Measurements from ENCODE around the gene KDM5A. TPM values are rescaled to one million over a fixed set of nuclear protein-coding genes. Genes with fewer than 3 reads are reported as not detected.
"Not testable (repeated sequence)": the region's sequence is repeated elsewhere in the genome, so short reads cannot be mapped to it uniquely, and the experiment has no call there.

The KDM5A gene
- total RNA-seq, 4 donors from 2014 or later: 18.1 to 43.5 (median 25.5) TPM

DNA sequence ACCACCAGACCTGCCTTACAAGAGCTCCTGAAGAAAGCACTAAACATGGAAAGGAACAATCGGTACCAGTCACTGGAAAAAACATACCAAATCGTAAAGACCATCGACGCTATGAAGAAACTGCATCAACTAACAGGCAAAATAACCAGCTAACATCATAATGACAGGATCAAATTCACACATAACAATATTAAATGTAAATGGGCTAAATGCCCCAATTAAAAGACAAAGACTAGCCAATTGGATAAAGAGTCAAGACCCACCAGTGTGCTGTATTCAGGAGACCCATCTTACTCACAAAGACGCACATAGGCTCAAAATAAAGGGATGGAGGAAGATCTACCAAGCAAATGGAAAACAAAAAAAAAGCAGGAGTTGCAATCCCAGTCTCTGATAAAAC, 89.6 kb downstream of the KDM5A start:
- H3K27me3 ChIP-seq; intact Hi-C loops (cut with DNase I; ENCODE audit: low total_unique reads); ATAC-seq; DNase-seq; in situ Hi-C loops (cut with MboI; ENCODE audit: low sequenced_read_pairs in 4 of 4); H3K27ac ChIP-seq; H3K9me3 ChIP-seq; H3K4me1 ChIP-seq; H3K4me3 ChIP-seq: not testable (repeated sequence)
- H3K36me3 ChIP-seq: peaks cover 6 to 38% of the 10 kb centered on the region in 2 donors

DNA sequence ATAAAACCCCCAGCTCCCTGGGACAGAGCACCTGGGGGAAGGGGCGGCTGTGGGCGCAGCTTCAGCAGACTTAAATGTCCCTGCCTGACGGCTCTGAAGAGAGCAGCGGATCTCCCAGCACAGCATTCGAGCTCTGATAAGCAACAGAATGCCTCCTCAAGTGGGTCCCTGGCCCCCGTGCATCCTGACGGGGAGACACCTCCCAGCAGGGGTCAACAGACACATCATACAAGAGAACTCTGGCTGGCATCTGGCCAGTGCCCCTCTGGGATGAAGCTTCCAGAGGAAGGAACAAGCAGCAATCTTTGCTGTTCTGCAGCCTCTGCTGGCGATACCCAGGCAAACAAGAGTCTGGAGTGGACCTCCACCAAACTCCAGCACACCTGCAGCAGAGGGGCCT, 91.1 kb downstream of the KDM5A start:
- H3K9me3 ChIP-seq; ATAC-seq; DNase-seq; intact Hi-C loops (cut with DNase I; ENCODE audit: low total_unique reads); H3K4me1 ChIP-seq; H3K27ac ChIP-seq; in situ Hi-C loops (cut with MboI; ENCODE audit: low sequenced_read_pairs in 4 of 4); H3K4me3 ChIP-seq; H3K27me3 ChIP-seq: not testable (repeated sequence)
- H3K36me3 ChIP-seq: peaks cover 7 to 45% of the 10 kb centered on the region in 2 donors

DNA sequence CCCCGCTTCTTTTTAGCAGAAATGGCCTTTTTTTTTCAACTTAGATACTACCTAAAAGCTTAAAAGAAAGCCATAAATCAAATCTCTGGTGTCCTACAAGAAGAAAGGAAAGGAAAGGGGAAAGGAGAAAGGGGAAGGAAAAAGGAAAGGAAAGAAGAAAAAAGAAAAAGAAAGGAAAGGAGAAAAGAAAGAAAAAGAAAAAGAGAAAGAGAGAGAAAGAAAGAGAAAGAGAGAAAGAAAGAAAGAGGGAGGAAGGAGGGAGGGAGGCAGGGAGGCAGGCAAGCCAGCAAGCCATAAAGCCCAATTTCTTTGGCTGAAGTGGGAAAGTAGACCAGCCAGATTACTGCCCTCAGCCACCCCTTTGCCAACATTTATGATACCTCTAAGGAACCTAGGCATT, 94.0 kb downstream of the KDM5A start:
- peaks cover 7 to 70% of the 10 kb centered on the region in 2 donors for H3K36me3 ChIP-seq
- H3K4me1 ChIP-seq: no peaks in the 10 kb centered on the region
- TF ChIP-seq POLR2A (IDR thresholded peaks at IDR 0.05): no peak
- TF ChIP-seq, protein P1, sequence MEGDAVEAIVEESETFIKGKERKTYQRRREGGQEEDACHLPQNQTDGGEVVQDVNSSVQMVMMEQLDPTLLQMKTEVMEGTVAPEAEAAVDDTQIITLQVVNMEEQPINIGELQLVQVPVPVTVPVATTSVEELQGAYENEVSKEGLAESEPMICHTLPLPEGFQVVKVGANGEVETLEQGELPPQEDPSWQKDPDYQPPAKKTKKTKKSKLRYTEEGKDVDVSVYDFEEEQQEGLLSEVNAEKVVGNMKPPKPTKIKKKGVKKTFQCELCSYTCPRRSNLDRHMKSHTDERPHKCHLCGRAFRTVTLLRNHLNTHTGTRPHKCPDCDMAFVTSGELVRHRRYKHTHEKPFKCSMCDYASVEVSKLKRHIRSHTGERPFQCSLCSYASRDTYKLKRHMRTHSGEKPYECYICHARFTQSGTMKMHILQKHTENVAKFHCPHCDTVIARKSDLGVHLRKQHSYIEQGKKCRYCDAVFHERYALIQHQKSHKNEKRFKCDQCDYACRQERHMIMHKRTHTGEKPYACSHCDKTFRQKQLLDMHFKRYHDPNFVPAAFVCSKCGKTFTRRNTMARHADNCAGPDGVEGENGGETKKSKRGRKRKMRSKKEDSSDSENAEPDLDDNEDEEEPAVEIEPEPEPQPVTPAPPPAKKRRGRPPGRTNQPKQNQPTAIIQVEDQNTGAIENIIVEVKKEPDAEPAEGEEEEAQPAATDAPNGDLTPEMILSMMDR (IDR thresholded peaks at IDR 0.05 in 4 of 5, conservative IDR thresholded peaks at IDR 0.05 in 1 of 5): no peak
- no peak overlapping the region for H3K4me3 ChIP-seq
- H3K9me3 ChIP-seq: no peaks in the 10 kb centered on the region
- DNase-seq (no peak), ATAC-seq (no peak)
- H3K27ac ChIP-seq: no peak overlapping the region
- intact Hi-C loops (cut with DNase I; ENCODE audit: low total_unique reads): no loop called here
- in situ Hi-C loops (cut with MboI; ENCODE audit: low sequenced_read_pairs in 4 of 4): no loop called here
- no peaks in the 10 kb centered on the region for H3K27me3 ChIP-seq

DNA sequence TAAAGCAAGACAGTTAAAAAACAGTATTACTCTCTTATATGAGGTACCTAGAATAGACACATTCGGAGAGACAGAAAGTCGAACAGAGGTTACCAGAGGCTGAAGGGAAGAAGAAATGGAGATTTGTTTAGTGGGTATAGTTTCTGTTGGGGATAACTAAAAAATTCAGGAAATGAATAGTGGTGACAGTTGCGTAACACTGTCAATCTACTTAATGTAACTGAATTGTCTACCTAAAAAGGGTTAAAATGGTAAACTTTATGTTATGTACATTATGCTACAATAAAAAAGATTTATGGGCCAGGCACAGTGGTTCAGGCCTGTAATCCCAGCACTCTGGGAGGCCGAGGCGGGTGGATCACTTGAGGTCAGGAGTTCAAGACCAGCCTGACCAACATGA, 95.9 kb downstream of the KDM5A start:
- TF ChIP-seq, protein P1 (IDR thresholded peaks at IDR 0.05 in 4 of 5, conservative IDR thresholded peaks at IDR 0.05 in 1 of 5): no peak
- TF ChIP-seq POLR2A (IDR thresholded peaks at IDR 0.05): no peak
- DNase-seq (no peak), ATAC-seq (no peak)
- Histone ChIP-seq H3K27me3 (no peaks in the 10 kb centered on the region), H3K4me1 (no peaks in the 10 kb centered on the region), H3K9me3 (no peaks in the 10 kb centered on the region), H3K4me3 (no peak overlapping the region), H3K36me3 (peaks cover 7 to 72% of the 10 kb centered on the region in 2 donors), H3K27ac (no peak overlapping the region)
- intact Hi-C loops (cut with DNase I; ENCODE audit: low total_unique reads) (no loop called here), in situ Hi-C loops (cut with MboI; ENCODE audit: low sequenced_read_pairs in 4 of 4) (no loop called here)

DNA sequence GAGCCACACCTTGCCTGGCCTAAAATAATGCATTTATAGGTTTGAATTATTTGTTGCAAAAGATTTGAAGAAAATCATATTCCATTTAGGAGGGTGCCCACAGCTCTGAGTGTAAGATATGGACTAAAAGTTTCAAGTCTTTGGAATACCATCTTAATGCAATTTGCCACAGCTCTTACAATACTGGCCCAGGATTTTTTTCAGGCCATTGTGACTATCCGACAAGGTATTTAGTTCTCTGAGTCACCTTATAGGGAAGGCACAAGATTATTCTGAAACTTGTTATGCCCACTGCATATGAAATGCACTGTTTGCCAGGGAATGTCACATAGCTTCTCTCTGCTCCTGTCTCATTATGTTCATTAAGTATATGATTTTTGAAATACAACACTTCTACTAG, 96.9 kb downstream of the KDM5A start:
- in situ Hi-C loops (cut with MboI; ENCODE audit: low sequenced_read_pairs in 4 of 4) (no loop called here), intact Hi-C loops (cut with DNase I; ENCODE audit: low total_unique reads) (no loop called here)
- ATAC-seq (no peak), DNase-seq (no peak)
- TF ChIP-seq, protein P1 (IDR thresholded peaks at IDR 0.05 in 4 of 5, conservative IDR thresholded peaks at IDR 0.05 in 1 of 5): no peak
- TF ChIP-seq POLR2A (IDR thresholded peaks at IDR 0.05): no peak
- H3K4me3 ChIP-seq: no peak overlapping the region
- H3K27me3 ChIP-seq: no peaks in the 10 kb centered on the region
- H3K9me3 ChIP-seq: no peaks in the 10 kb centered on the region
- no peaks in the 10 kb centered on the region for H3K4me1 ChIP-seq
- H3K36me3 ChIP-seq: peaks cover 7 to 72% of the 10 kb centered on the region in 2 donors
- H3K27ac ChIP-seq: no peak overlapping the region

DNA sequence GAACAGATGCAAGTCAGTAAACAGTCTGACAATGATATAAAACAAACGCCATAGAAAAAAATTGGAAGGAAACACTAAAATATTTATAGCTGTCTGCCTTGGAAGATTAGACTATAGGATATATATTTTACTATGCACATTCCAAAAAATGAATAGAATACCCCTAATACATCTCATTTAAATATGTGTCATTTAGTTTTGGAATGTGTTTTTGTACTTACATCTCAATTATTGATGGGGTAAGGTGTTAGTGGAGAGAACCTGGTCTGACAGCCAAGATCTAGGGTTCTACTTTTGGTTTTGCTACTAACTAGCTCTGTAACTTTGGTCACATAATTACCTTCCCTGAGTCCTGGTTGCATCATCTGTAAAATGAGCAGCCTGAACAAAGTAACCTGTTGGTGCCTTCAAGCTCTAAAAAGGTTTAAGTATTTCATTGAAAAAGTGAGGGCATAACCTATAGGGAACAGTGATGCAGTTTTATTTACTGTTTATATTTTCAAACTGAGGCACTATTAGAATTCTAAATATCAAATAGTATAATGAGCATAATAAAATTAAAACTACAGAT, 97.9 kb downstream of the KDM5A start:
- DNase-seq (no peak), ATAC-seq (no peak)
- Histone ChIP-seq H3K4me1 (no peaks in the 10 kb centered on the region), H3K27me3 (no peaks in the 10 kb centered on the region), H3K27ac (no peak overlapping the region), H3K4me3 (no peak overlapping the region), H3K36me3 (peaks cover 7 to 62% of the 10 kb centered on the region in 2 donors), H3K9me3 (no peaks in the 10 kb centered on the region)
- intact Hi-C loops (cut with DNase I; ENCODE audit: low total_unique reads): no loop called here
- TF ChIP-seq POLR2A (IDR thresholded peaks at IDR 0.05): no peak
- TF ChIP-seq, protein P1 (IDR thresholded peaks at IDR 0.05 in 4 of 5, conservative IDR thresholded peaks at IDR 0.05 in 1 of 5): no peak
- in situ Hi-C loops (cut with MboI; ENCODE audit: low sequenced_read_pairs in 4 of 4): no loop called here
